Uterus (tissue), 2 donors: ENCODE data around the gene IL18RAP.

Experiments
- POLR2A ChIP-seq, 2 donors: fragments of 450-650 bp; IDR thresholded peaks; one replicate each; pipeline ENCODE4 v1.6.1; 2016; ENCODE audit warnings: antibody characterized with exemption in 2 of 2, mild to moderate bottlenecking in 1 of 2, moderate library complexity in 1 of 2
- TF ChIP-seq, protein P1 (sequence below), 4 experiments: fragments of 200-600 bp in 2 of 4; fragments of 450-650 bp in 2 of 4; sonication (generic) in 2 of 4; IDR thresholded peaks; one replicate each; pipeline ENCODE4 v1.5.1; 2016 to 2019; ENCODE audit warnings: antibody characterized with exemption in 4 of 4, mild to moderate bottlenecking in 2 of 4, moderate library complexity in 1 of 4

GRCh38 chr2:102463160-102463559 is 40.2 kb downstream of the IL18RAP start:
- TF ChIP-seq POLR2A (IDR thresholded peaks at IDR 0.05), result no peak
- TF ChIP-seq, protein P1, sequence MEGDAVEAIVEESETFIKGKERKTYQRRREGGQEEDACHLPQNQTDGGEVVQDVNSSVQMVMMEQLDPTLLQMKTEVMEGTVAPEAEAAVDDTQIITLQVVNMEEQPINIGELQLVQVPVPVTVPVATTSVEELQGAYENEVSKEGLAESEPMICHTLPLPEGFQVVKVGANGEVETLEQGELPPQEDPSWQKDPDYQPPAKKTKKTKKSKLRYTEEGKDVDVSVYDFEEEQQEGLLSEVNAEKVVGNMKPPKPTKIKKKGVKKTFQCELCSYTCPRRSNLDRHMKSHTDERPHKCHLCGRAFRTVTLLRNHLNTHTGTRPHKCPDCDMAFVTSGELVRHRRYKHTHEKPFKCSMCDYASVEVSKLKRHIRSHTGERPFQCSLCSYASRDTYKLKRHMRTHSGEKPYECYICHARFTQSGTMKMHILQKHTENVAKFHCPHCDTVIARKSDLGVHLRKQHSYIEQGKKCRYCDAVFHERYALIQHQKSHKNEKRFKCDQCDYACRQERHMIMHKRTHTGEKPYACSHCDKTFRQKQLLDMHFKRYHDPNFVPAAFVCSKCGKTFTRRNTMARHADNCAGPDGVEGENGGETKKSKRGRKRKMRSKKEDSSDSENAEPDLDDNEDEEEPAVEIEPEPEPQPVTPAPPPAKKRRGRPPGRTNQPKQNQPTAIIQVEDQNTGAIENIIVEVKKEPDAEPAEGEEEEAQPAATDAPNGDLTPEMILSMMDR (IDR thresholded peaks at IDR 0.05), result no peak
